Erythroblast (primary cell): ENCODE results near the gene SSPN.

Experiments used
- GATA1 ChIP-seq: IDR thresholded peaks from 2 replicates; pipeline ENCODE4 v1.6.1; 2011; ENCODE audit warnings: low read depth, mild to moderate bottlenecking, control low read depth, low read length, moderate library complexity
- POLR2A ChIP-seq: IDR thresholded peaks from 2 replicates; pipeline ENCODE4 v1.6.1; 2011; ENCODE audit warnings: mild to moderate bottlenecking, low read length

GRCh38 chr12:26244503-26244902, 49.1 kb downstream of the SSPN start:
- no peak for TF ChIP-seq POLR2A
- no peak for TF ChIP-seq GATA1
